Lower leg skin (tissue), 3 donors: ENCODE data around the gene UQCC2.

Experiments
- CTCF ChIP-seq, 3 donors: fragments of 450-650 bp; IDR thresholded peaks; one replicate each; pipeline ENCODE4 v1.5.1; 2016; ENCODE audit warnings: antibody characterized with exemption in 3 of 3, mild to moderate bottlenecking in 3 of 3, moderate library complexity in 2 of 3
- POLR2A ChIP-seq, 2 donors: fragments of 450-650 bp; IDR thresholded peaks; one replicate each; pipeline ENCODE4 v1.6.1; 2016 to 2017; ENCODE audit warnings: antibody characterized with exemption in 2 of 2, mild to moderate bottlenecking in 1 of 2, moderate library complexity in 1 of 2

GRCh38 chr6:33756211-33756954 lies 44.9 kb upstream of the UQCC2 start:
- TF ChIP-seq CTCF (IDR thresholded peaks at IDR 0.05): no peak
- no peak for TF ChIP-seq POLR2A (IDR thresholded peaks at IDR 0.05)
